Caco-2 (cell line): ENCODE measurements around the gene EXOC3. TPM values are rescaled to one million over a fixed set of nuclear protein-coding genes. Genes with fewer than 3 reads are reported as not detected.

Experiments used
- BruUV-seq: library from RNA; stranded (reverse); fragments of 400-500 nt; replicated peaks from 2 replicates; lab custom pipeline; 2021; lab: Mats Ljungman, UMichigan
- CTCF ChIA-PET: fragments of 300-600 bp; sonication (Branson Sonifier 250); formaldehyde crosslinking; loops from one replicate; lab custom pipeline; 2022; ENCODE audit warnings: antibody characterized with exemption; lab: Charles Lee
- POLR2A ChIA-PET: fragments of 300-600 bp; sonication (Branson Sonifier 250); formaldehyde crosslinking; loops from one replicate; lab custom pipeline; 2022; ENCODE audit warnings: antibody characterized with exemption; lab: Charles Lee
- DNase-seq, 2 experiments: peaks; one replicate each; pipeline versions ENCODE4 v3.0.0 to v3.0.0-alpha.2; 2020 to 2022
- H3K27me3 ChIP-seq: replicated peaks from 2 replicates; pipeline ENCODE4 v1.6.0; 2011; ENCODE audit warnings: low read length; ENCODE audit not compliant: control insufficient read depth, insufficient read depth
- H3K36me3 ChIP-seq: 2 replicates; pipeline ENCODE4 v1.5.1; 2011; ENCODE audit warnings: low read length; ENCODE audit not compliant: control insufficient read depth, insufficient read depth
- H3K4me1 ChIP-seq: fragments of 250-450 bp; sonication (Bioruptor Pico); 2 replicates; pipeline ENCODE4 v1.5.1; 2020; ENCODE audit warnings: mild to moderate bottlenecking
- H3K4me3 ChIP-seq: 2 replicates; pipeline ENCODE4 v1.5.1; 2011; ENCODE audit warnings: low read depth, mild to moderate bottlenecking, control low read depth, low read length
- H3K9me3 ChIP-seq: fragments of 250-450 bp; sonication (Bioruptor Pico); 2 replicates; pipeline ENCODE4 v1.5.1; 2020; ENCODE audit warnings: mild to moderate bottlenecking, moderate library complexity
- H3K27ac Mint-ChIP-seq: one replicate; pipeline ENCODE4 v1.8.0; 2022; ENCODE audit warnings: mixed read lengths; ENCODE audit not compliant: unreplicated experiment
- H3K27me3 Mint-ChIP-seq: one replicate; pipeline ENCODE4 v1.8.0; 2022; ENCODE audit warnings: mixed read lengths; ENCODE audit not compliant: insufficient read depth, unreplicated experiment
- H3K36me3 Mint-ChIP-seq: one replicate; pipeline ENCODE4 v1.8.0; 2022; ENCODE audit warnings: mild to moderate bottlenecking, mixed read lengths; ENCODE audit not compliant: insufficient read depth, unreplicated experiment
- H3K4me1 Mint-ChIP-seq: one replicate; pipeline ENCODE4 v1.8.0; 2022; ENCODE audit warnings: low read depth, mixed read lengths; ENCODE audit not compliant: unreplicated experiment
- H3K4me3 Mint-ChIP-seq: one replicate; pipeline ENCODE4 v1.8.0; 2022; ENCODE audit warnings: mild to moderate bottlenecking, moderate library complexity, mixed read lengths; ENCODE audit not compliant: unreplicated experiment
- H3K9me3 Mint-ChIP-seq: one replicate; pipeline ENCODE4 v1.8.0; 2022; ENCODE audit warnings: mixed read lengths; ENCODE audit not compliant: unreplicated experiment
- intact Hi-C: fragments of 100-400 bp; cut with micrococcal nuclease; formaldehyde crosslinking; loops from one replicate; pipeline ENCODE4 v1.10.0; 2022; ENCODE audit not compliant: unreplicated experiment
- total RNA-seq: library from RNA; stranded (reverse); gene quantifications from 2 replicates; pipeline ENCODE4 v1.2.3, GENCODE V29; 2022
- TF ChIP-seq, protein P1 (sequence below), 2 experiments: fragments of 200-600 bp in 1 of 2; IDR thresholded peaks; 1 replicate in 1 of 2; 2 replicates in 1 of 2; pipeline versions ENCODE4 v1.5.1 to v1.8.0; 2011 to 2022; ENCODE audit warnings: antibody characterized with exemption in 1 of 2, control low read depth in 1 of 2, inconsistent platforms in 1 of 2, low read depth in 1 of 2, low read length in 1 of 2, mild to moderate bottlenecking in 1 of 2, moderate library complexity in 1 of 2; ENCODE audit not compliant: insufficient read depth in 1 of 2, severe bottlenecking in 1 of 2, unreplicated experiment in 1 of 2

Gene EXOC3
- total RNA-seq, 1 experiment from 2014 or later = 44.5 TPM

DNA sequence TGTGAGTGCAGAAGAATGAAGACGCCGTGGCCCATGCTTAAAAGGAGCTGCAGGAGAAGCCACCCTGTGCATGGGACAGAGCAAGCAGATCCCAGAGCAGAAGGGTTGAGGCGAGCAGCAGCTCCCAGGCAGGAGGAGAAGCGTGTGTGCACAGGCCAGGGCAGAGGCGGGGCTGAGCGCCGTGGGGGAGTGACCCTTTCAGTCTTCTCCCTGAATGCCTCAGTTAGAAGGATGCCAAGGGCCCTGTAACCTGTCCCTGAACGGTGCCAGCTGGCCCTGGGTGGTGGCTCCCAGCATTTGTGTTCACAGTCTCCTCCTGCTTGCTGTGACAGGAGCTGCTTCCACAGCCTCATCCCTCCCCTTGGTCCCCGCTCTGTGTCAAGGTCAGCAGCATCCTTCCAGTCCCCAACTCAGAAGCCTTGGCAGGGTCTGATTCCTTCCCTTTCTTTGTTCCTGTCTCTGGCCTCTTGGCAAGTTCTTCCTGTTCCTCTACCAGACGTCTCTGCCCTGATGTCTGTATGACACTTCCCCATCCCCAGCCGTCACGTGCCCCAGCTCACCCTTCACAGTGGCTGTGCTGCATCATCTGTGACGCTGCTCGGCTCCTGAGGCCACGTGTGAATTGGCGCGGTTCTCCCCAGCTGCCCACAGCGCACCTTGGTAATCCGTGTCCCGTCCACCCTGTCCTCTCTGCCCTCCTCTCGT is 5.2 kb downstream of the EXOC3 start:
- peaks cover 10% of the 10 kb centered on the region for H3K36me3 ChIP-seq
- ChIA-PET CTCF (no interaction called here), POLR2A (no interaction called here)

DNA sequence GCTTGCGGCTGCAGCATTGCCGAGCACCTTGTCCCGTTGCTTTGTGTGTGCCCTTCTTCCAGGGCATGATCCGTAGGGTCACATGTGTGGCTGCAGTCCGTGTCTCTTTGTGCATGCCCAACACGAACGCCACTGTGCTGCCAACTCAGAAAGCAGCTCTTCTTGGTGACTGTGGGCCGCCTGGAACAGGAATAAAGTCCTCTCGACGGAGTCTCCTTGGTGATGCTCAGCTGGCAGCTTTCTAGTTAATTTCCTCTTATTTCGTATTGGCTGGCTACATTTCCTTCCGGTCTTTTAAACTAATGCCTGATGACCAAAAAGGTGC is 5.8 kb downstream of the EXOC3 start:
- no peak for DNase-seq
- no peaks in the 10 kb centered on the region for H3K4me1 Mint-ChIP-seq
- no peak overlapping the region for H3K4me3 Mint-ChIP-seq
- H3K27me3 Mint-ChIP-seq = no peaks in the 10 kb centered on the region
- ChIA-PET POLR2A (no interaction called here), CTCF (interaction anchor here (0.6 kb wide), 1 partner anchor 169 kb away, joined by 6 read pairs; no protein-coding TSS in a partner anchor)
- no peak overlapping the region for H3K4me3 ChIP-seq
- H3K27me3 ChIP-seq = no peaks in the 10 kb centered on the region
- no peaks in the 10 kb centered on the region for H3K4me1 ChIP-seq
- H3K9me3 Mint-ChIP-seq = peaks cover 13% of the 10 kb centered on the region
- H3K36me3 ChIP-seq = peaks cover 10% of the 10 kb centered on the region
- BruUV-seq = no TSS peak
- no peak overlapping the region for H3K27ac Mint-ChIP-seq
- intact Hi-C loops = loop anchor here (10.0 kb wide), 1 partner anchor 166 kb away; the partner anchor contains the start of gene CEP72
- H3K9me3 ChIP-seq = peaks cover 5% of the 10 kb centered on the region; the same call in 1 of the 2 replicates
- TF ChIP-seq, protein P1, sequence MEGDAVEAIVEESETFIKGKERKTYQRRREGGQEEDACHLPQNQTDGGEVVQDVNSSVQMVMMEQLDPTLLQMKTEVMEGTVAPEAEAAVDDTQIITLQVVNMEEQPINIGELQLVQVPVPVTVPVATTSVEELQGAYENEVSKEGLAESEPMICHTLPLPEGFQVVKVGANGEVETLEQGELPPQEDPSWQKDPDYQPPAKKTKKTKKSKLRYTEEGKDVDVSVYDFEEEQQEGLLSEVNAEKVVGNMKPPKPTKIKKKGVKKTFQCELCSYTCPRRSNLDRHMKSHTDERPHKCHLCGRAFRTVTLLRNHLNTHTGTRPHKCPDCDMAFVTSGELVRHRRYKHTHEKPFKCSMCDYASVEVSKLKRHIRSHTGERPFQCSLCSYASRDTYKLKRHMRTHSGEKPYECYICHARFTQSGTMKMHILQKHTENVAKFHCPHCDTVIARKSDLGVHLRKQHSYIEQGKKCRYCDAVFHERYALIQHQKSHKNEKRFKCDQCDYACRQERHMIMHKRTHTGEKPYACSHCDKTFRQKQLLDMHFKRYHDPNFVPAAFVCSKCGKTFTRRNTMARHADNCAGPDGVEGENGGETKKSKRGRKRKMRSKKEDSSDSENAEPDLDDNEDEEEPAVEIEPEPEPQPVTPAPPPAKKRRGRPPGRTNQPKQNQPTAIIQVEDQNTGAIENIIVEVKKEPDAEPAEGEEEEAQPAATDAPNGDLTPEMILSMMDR (IDR thresholded peaks at IDR 0.05; ENCODE audit: insufficient read depth in 1 of 2, low read depth in 1 of 2, low read length in 1 of 2, severe bottlenecking in 1 of 2, unreplicated experiment in 1 of 2) = no peak
- H3K36me3 Mint-ChIP-seq = peaks cover 68% of the 10 kb centered on the region

More for the DNA sequence above, 5.2 kb downstream of the EXOC3 start:
- Histone ChIP-seq H3K9me3 (peaks cover 5% of the 10 kb centered on the region; the same call in 1 of the 2 replicates), H3K27me3 (no peaks in the 10 kb centered on the region), H3K4me3 (no peak overlapping the region), H3K4me1 (no peaks in the 10 kb centered on the region)
- Mint-ChIP-seq H3K27me3 (no peaks in the 10 kb centered on the region), H3K27ac (no peak overlapping the region), H3K36me3 (peaks cover 63% of the 10 kb centered on the region), H3K4me1 (no peaks in the 10 kb centered on the region), H3K4me3 (no peak overlapping the region), H3K9me3 (peaks cover 13% of the 10 kb centered on the region)
- TF ChIP-seq, protein P1 (IDR thresholded peaks at IDR 0.05; ENCODE audit: insufficient read depth in 1 of 2, low read depth in 1 of 2, low read length in 1 of 2, severe bottlenecking in 1 of 2, unreplicated experiment in 1 of 2) = no peak
- DNase-seq = no peak
- BruUV-seq = no TSS peak
- intact Hi-C loops = loop anchor here (10.0 kb wide), 1 partner anchor 167 kb away; the partner anchor contains the start of gene CEP72

DNA sequence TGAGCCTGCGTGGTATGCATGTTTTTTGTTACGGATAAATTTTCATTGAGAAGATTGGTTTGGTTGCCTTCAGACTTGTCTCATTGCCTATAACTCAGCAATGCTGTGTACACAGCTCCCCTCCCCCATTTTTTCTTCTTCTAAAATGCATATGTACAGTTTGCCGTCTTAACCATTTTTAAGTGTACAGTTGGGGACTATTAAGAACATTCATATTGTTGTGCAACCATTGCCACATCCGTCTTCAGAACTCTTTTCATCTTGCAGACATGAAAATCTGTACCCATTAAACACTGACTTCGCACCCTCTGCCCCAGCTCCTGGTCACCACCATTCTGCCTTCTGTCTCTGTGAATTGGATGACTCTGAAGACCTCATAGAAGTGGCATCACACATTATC is 6.2 kb downstream of the EXOC3 start:
- BruUV-seq = no TSS peak
- Mint-ChIP-seq H3K36me3 (peaks cover 73% of the 10 kb centered on the region), H3K9me3 (peaks cover 13% of the 10 kb centered on the region), H3K27me3 (no peaks in the 10 kb centered on the region), H3K4me1 (no peaks in the 10 kb centered on the region), H3K27ac (no peak overlapping the region), H3K4me3 (no peak overlapping the region)
- intact Hi-C loops = loop anchor here (10.0 kb wide), 1 partner anchor 166 kb away; the partner anchor contains the start of gene CEP72
- no peak overlapping the region for H3K4me3 ChIP-seq
- no peaks in the 10 kb centered on the region for H3K4me1 ChIP-seq
- TF ChIP-seq, protein P1 (IDR thresholded peaks at IDR 0.05; ENCODE audit: insufficient read depth in 1 of 2, low read depth in 1 of 2, low read length in 1 of 2, severe bottlenecking in 1 of 2, unreplicated experiment in 1 of 2) = no peak
- ChIA-PET CTCF (interaction anchor here (0.6 kb wide), 1 partner anchor 169 kb away, joined by 6 read pairs; no protein-coding TSS in a partner anchor), POLR2A (no interaction called here)
- peaks cover 5% of the 10 kb centered on the region; the same call in 1 of the 2 replicates for H3K9me3 ChIP-seq
- no peak for DNase-seq
- peaks cover 10% of the 10 kb centered on the region for H3K36me3 ChIP-seq
- H3K27me3 ChIP-seq = no peaks in the 10 kb centered on the region
